HepG2 (cell line): ENCODE data around the gene PLXND1. TPM values are rescaled to one million over a fixed set of nuclear protein-coding genes. Genes with fewer than 3 reads are reported as not detected.

ENCODE experiments used
- ATF2 ChIP-seq: sonication (generic); formaldehyde crosslinking; IDR thresholded peaks from 2 replicates; pipeline ENCODE4 v1.4.0; 2020; ENCODE audit warnings: missing genetic modification reagents
- ATM ChIP-seq: fragments of 450-650 bp; IDR thresholded peaks from 2 replicates; pipeline ENCODE4 v1.7.1; 2017; ENCODE audit warnings: mild to moderate bottlenecking, borderline replicate concordance
- CENPBD1 ChIP-seq: sonication (generic); formaldehyde crosslinking; IDR thresholded peaks from 2 replicates; pipeline ENCODE4 v1.8.0; 2022; ENCODE audit warnings: missing genetic modification reagents, low read depth, mild to moderate bottlenecking, borderline replicate concordance
- CREBL2 ChIP-seq: sonication (generic); formaldehyde crosslinking; IDR thresholded peaks from 2 replicates; pipeline ENCODE4 v1.8.1; 2023; ENCODE audit warnings: missing genetic modification reagents, mild to moderate bottlenecking, borderline replicate concordance
- GFI1 ChIP-seq: sonication (generic); formaldehyde crosslinking; IDR thresholded peaks from 2 replicates; pipeline ENCODE4 v1.5.0; 2020; ENCODE audit warnings: missing genetic modification reagents, mild to moderate bottlenecking, borderline replicate concordance
- HMGXB4 ChIP-seq, 2 experiments: sonication (generic) in 1 of 2; formaldehyde crosslinking in 1 of 2; IDR thresholded peaks; 2 replicates each; pipeline versions ENCODE4 v1.4.0 to v1.6.1; 2018 to 2020; ENCODE audit warnings: missing genetic modification reagents in 2 of 2, borderline replicate concordance in 1 of 2, low read depth in 1 of 2, mild to moderate bottlenecking in 1 of 2, missing biosample characterization in 1 of 2
- KLF11 ChIP-seq: IDR thresholded peaks from 2 replicates; pipeline ENCODE4 v1.6.1; 2016; ENCODE audit warnings: missing compliant biosample characterization
- LBX2 ChIP-seq: sonication (generic); formaldehyde crosslinking; IDR thresholded peaks from 2 replicates; pipeline ENCODE4 v1.5.0; 2020; ENCODE audit warnings: missing genetic modification reagents, mild to moderate bottlenecking, borderline replicate concordance
- MBNL3 ChIP-seq: fragments of 250-450 bp; sonication (Bioruptor Pico); conservative IDR thresholded peaks from 2 replicates; pipeline ENCODE4 v1.8.0; 2022; ENCODE audit warnings: mild to moderate bottlenecking, inconsistent platforms
- MEIS2 ChIP-seq: sonication (generic); formaldehyde crosslinking; IDR thresholded peaks from 2 replicates; pipeline ENCODE4 v1.9.0; 2021; ENCODE audit warnings: mild to moderate bottlenecking, missing genetic modification reagents
- NFYC ChIP-seq: IDR thresholded peaks from 2 replicates; pipeline ENCODE4 v1.6.1; 2016; ENCODE audit warnings: missing genetic modification reagents, missing compliant biosample characterization
- POLR2AphosphoS5 ChIP-seq: IDR thresholded peaks from 2 replicates; pipeline ENCODE4 v1.6.1; 2012; ENCODE audit warnings: low read depth, low read length
- RAD21 ChIP-seq: fragments of 450-650 bp; formaldehyde crosslinking; IDR thresholded peaks from 2 replicates; pipeline ENCODE4 v1.5.0; 2020; ENCODE audit warnings: mild to moderate bottlenecking
- SMC3 ChIP-seq: IDR thresholded peaks from 2 replicates; pipeline ENCODE4 v1.6.1; 2011; ENCODE audit warnings: low read length, improper control_type of control experiment
- SNRNP70 ChIP-seq: fragments of 200-400 bp; formaldehyde crosslinking; IDR thresholded peaks from 2 replicates; pipeline ENCODE4 v1.6.1; 2017; ENCODE audit warnings: mild to moderate bottlenecking, low read depth, low read length, moderate library complexity
- ZBTB10 ChIP-seq: sonication (generic); formaldehyde crosslinking; IDR thresholded peaks from 2 replicates; pipeline ENCODE4 v1.4.0; 2020; ENCODE audit warnings: missing genetic modification reagents, borderline replicate concordance
- ZMAT3 ChIP-seq: sonication (generic); formaldehyde crosslinking; conservative IDR thresholded peaks from 2 replicates; pipeline ENCODE4 v1.7.0; 2021; ENCODE audit warnings: missing genetic modification reagents
- ZNF24 ChIP-seq: fragments of 450-650 bp; IDR thresholded peaks from 2 replicates; pipeline ENCODE4 v1.6.1; 2017; ENCODE audit warnings: antibody characterized with exemption, mild to moderate bottlenecking
- ZNF343 ChIP-seq: sonication (generic); formaldehyde crosslinking; IDR thresholded peaks from 2 replicates; pipeline ENCODE4 v1.4.0; 2020; ENCODE audit warnings: mild to moderate bottlenecking, missing genetic modification reagents
- ZNF564 ChIP-seq: sonication (generic); formaldehyde crosslinking; IDR thresholded peaks from 2 replicates; pipeline ENCODE4 v1.8.1; 2023; ENCODE audit warnings: mild to moderate bottlenecking, missing genetic modification reagents
- ZNF746 ChIP-seq: sonication (generic); formaldehyde crosslinking; IDR thresholded peaks from 2 replicates; pipeline ENCODE4 v1.8.0; 2022; ENCODE audit warnings: mild to moderate bottlenecking, missing genetic modification reagents
- ZNF850 ChIP-seq: sonication (generic); formaldehyde crosslinking; conservative IDR thresholded peaks from 2 replicates; pipeline ENCODE4 v1.9.0; 2021; ENCODE audit warnings: mild to moderate bottlenecking, missing genetic modification reagents
- ZSCAN31 ChIP-seq: sonication (generic); formaldehyde crosslinking; IDR thresholded peaks from 2 replicates; pipeline ENCODE4 v1.5.0; 2020; ENCODE audit warnings: low read depth, mild to moderate bottlenecking, missing genetic modification reagents
- polyA plus RNA-seq, 8 experiments: library from polyadenylated mRNA; depleted of rRNA in 3 of 8; stranded (reverse) in 7 of 8; unstranded in 1 of 8; fragments of >200 nt; fragmentation: Illumina TruSeq in 4 of 8; extraction: Trizol in 4 of 8; gene quantifications; 2 replicates each; pipeline versions ENCODE4 v1.2.1 to v1.2.3, GENCODE V29; 2011 to 2016; ENCODE audit warnings: low read depth in 4 of 8, missing spikeins in 1 of 8, mixed read lengths in 1 of 8; ENCODE audit not compliant: insufficient read depth in 1 of 8
- total RNA-seq, 5 experiments: library from RNA; depleted of rRNA; stranded (reverse); fragments of >200 nt; fragmentation: Illumina TruSeq; extraction: Trizol; gene quantifications; 2 replicates each; pipeline ENCODE4 v1.2.3, GENCODE V29; 2016; ENCODE audit warnings: low read depth in 1 of 5

The PLXND1 gene
- total and polyA plus RNA-seq, 2 of the 13 experiments (the other 11 are each of a cell fraction or from before 2014, with no cell fraction given): 15.9 to 42.0 TPM

- no peak for TF ChIP-seq LBX2 (CRISPR knock-in tag)
- TF ChIP-seq HMGXB4 (CRISPR knock-in tag; IDR thresholded peaks at IDR 0.05; ENCODE audit: borderline replicate concordance in 1 of 2, low read depth in 1 of 2): peak; percentile 64 to 85; a peak in 3 of 4 replicates
- TF ChIP-seq CREBL2 (CRISPR knock-in tag): no peak
- no peak for TF ChIP-seq MBNL3 (CRISPR knock-in tag)
- TF ChIP-seq ZMAT3: 0 out of 2 replicates have a peak, but pooled peaks have one; percentile 37
- TF ChIP-seq ZNF564: no peak
- peak; percentile 77 for TF ChIP-seq SMC3
- TF ChIP-seq NFYC (CRISPR knock-in tag): no peak; the same call in 1 of the 2 replicates
- TF ChIP-seq MEIS2 (CRISPR knock-in tag): 0 out of 2 replicates have a peak, but pooled peaks have one; percentile 41
- TF ChIP-seq ZNF343: no peak
- peak; percentile 38 for TF ChIP-seq POLR2AphosphoS5
- peak; percentile 92 for TF ChIP-seq RAD21 (CRISPR knock-in tag)
- TF ChIP-seq ZNF746 (CRISPR knock-in tag): no peak
- no peak for TF ChIP-seq SNRNP70
- no peak for TF ChIP-seq GFI1 (CRISPR knock-in tag)
- TF ChIP-seq ZNF24: no peak
- TF ChIP-seq KLF11 (CRISPR knock-in tag): no peak
- no peak for TF ChIP-seq ATM
- no peak for TF ChIP-seq ZBTB10 (CRISPR knock-in tag)
- 0 out of 2 replicates have a peak, but pooled peaks have one; percentile 10 for TF ChIP-seq ZSCAN31
- no peak for TF ChIP-seq CENPBD1 (CRISPR knock-in tag)
- no peak for TF ChIP-seq ATF2 (CRISPR knock-in tag)
- no peak for TF ChIP-seq ZNF850
These were observed 21.1 kb upstream of the PLXND1 start (continued) for GRCh38 chr3:129627350-129628168.
